Parathyroid adenoma (tissue), 2 donors: Measurements from ENCODE around the gene ROBO1.

Experiments used
- H2AFZ ChIP-seq: fragments of 300-600 bp; sonication (generic); one replicate; pipeline ENCODE4 v1.7.0; 2017; ENCODE audit warnings: antibody characterized with exemption, mild to moderate bottlenecking
- H3K27ac ChIP-seq: fragments of 300-600 bp; sonication (generic); one replicate; pipeline ENCODE4 v1.7.0; 2017
- H3K27me3 ChIP-seq: fragments of 300-600 bp; sonication (generic); one replicate; pipeline ENCODE4 v1.7.0; 2017; ENCODE audit warnings: low read length; ENCODE audit not compliant: control insufficient read depth, insufficient read depth
- H3K36me3 ChIP-seq: fragments of 300-600 bp; sonication (generic); one replicate; pipeline ENCODE4 v1.7.0; 2017; ENCODE audit warnings: low read length; ENCODE audit not compliant: control insufficient read depth, insufficient read depth
- H3K4me1 ChIP-seq: fragments of 300-600 bp; sonication (generic); one replicate; pipeline ENCODE4 v1.7.0; 2017; ENCODE audit warnings: control low read depth
- H3K4me2 ChIP-seq: fragments of 300-600 bp; sonication (generic); one replicate; pipeline ENCODE4 v1.7.0; 2017; ENCODE audit warnings: low read length
- H3K4me3 ChIP-seq: fragments of 300-600 bp; sonication (generic); one replicate; pipeline ENCODE4 v1.7.0; 2017; ENCODE audit warnings: low read depth, low read length
- H3K79me2 ChIP-seq: fragments of 300-600 bp; sonication (generic); one replicate; pipeline ENCODE4 v1.7.0; 2017; ENCODE audit warnings: control low read depth
- H3K9ac ChIP-seq: fragments of 300-600 bp; sonication (generic); one replicate; pipeline ENCODE4 v1.7.0; 2017; ENCODE audit warnings: mild to moderate bottlenecking
- H3K9me3 ChIP-seq: fragments of 300-600 bp; sonication (generic); one replicate; pipeline ENCODE4 v1.7.0; 2017; ENCODE audit warnings: low read length; ENCODE audit not compliant: control insufficient read depth
- CTCF ChIP-seq: fragments of 300-600 bp; sonication (generic); IDR thresholded peaks from one replicate; pipeline ENCODE4 v1.7.0; 2017; ENCODE audit warnings: antibody characterized with exemption, mild to moderate bottlenecking
- donor health status: primary hyperparathyroidism.

The ROBO1 gene

GRCh38 chr3:79685108-79685507 is 82.7 kb downstream of the ROBO1 start:
- no peaks in the 10 kb centered on the region for H3K27me3 ChIP-seq
- H3K9me3 ChIP-seq = no peaks in the 10 kb centered on the region
- H3K79me2 ChIP-seq = no peaks in the 10 kb centered on the region
- H3K36me3 ChIP-seq = no peaks in the 10 kb centered on the region
- H2AFZ ChIP-seq = no peak overlapping the region
- H3K4me1 ChIP-seq = no peaks in the 10 kb centered on the region
- no peak overlapping the region for H3K9ac ChIP-seq
- H3K27ac ChIP-seq = no peak overlapping the region
- no peak for TF ChIP-seq CTCF
- no peak overlapping the region for H3K4me2 ChIP-seq
- H3K4me3 ChIP-seq = no peak overlapping the region

- TF ChIP-seq CTCF = no peak
- H3K4me1 ChIP-seq = no peaks in the 10 kb centered on the region
Observed at GRCh38 chr3:79684041-79684440, 83.8 kb downstream of the ROBO1 start.

GRCh38 chr3:79672731-79673130 is 95.1 kb downstream of the ROBO1 start:
- Histone ChIP-seq H3K4me2 (no peak overlapping the region), H3K4me3 (no peak overlapping the region), H3K9ac (no peak overlapping the region), H3K27me3 (no peaks in the 10 kb centered on the region), H3K27ac (no peak overlapping the region), H3K36me3 (no peaks in the 10 kb centered on the region), H2AFZ (no peak overlapping the region), H3K9me3 (no peaks in the 10 kb centered on the region), H3K79me2 (no peaks in the 10 kb centered on the region), H3K4me1 (no peaks in the 10 kb centered on the region)
- no peak for TF ChIP-seq CTCF

More at GRCh38 chr3:79684041-79684440, 83.8 kb downstream of the ROBO1 start:
- H3K79me2 ChIP-seq = no peaks in the 10 kb centered on the region
- H3K36me3 ChIP-seq = no peaks in the 10 kb centered on the region
- no peak overlapping the region for H2AFZ ChIP-seq
- no peak overlapping the region for H3K4me3 ChIP-seq
- H3K27me3 ChIP-seq = no peaks in the 10 kb centered on the region
- no peak overlapping the region for H3K4me2 ChIP-seq
- no peaks in the 10 kb centered on the region for H3K9me3 ChIP-seq
- no peak overlapping the region for H3K27ac ChIP-seq
- no peak overlapping the region for H3K9ac ChIP-seq

- Histone ChIP-seq H3K9ac (no peak overlapping the region), H3K4me1 (no peaks in the 10 kb centered on the region), H3K27me3 (no peaks in the 10 kb centered on the region), H3K79me2 (no peaks in the 10 kb centered on the region), H3K4me2 (no peak overlapping the region), H3K9me3 (no peaks in the 10 kb centered on the region), H2AFZ (no peak overlapping the region), H3K27ac (no peak overlapping the region), H3K4me3 (no peak overlapping the region), H3K36me3 (no peaks in the 10 kb centered on the region)
- TF ChIP-seq CTCF = no peak
Observed at GRCh38 chr3:79672075-79672474, 95.7 kb downstream of the ROBO1 start.

- no peak overlapping the region for H3K4me3 ChIP-seq
- no peak overlapping the region for H2AFZ ChIP-seq
- H3K27me3 ChIP-seq = no peaks in the 10 kb centered on the region
- no peaks in the 10 kb centered on the region for H3K36me3 ChIP-seq
- no peaks in the 10 kb centered on the region for H3K4me1 ChIP-seq
- H3K79me2 ChIP-seq = no peaks in the 10 kb centered on the region
- no peak for TF ChIP-seq CTCF
- H3K9me3 ChIP-seq = no peaks in the 10 kb centered on the region
- no peak overlapping the region for H3K4me2 ChIP-seq
- no peak overlapping the region for H3K9ac ChIP-seq
- no peak overlapping the region for H3K27ac ChIP-seq
Observed at GRCh38 chr3:79670178-79670577, 97.6 kb downstream of the ROBO1 start.
